Stimulated activated CD4-positive, alpha-beta T cell treated with anti-CD3 and anti-CD28 coated beads, Interleukin-4, amount 100 ng/mL, for 1 hour (primary cell): Measurements from ENCODE around the gene ENO4.
A peak's percentile ranks its signal among the peaks of the same experiment; 100 is the strongest.

ENCODE experiments used
- DNase-seq: peaks from one replicate; pipeline ENCODE4 v3.0.0-alpha.2; 2020

The ENO4 gene

DNA sequence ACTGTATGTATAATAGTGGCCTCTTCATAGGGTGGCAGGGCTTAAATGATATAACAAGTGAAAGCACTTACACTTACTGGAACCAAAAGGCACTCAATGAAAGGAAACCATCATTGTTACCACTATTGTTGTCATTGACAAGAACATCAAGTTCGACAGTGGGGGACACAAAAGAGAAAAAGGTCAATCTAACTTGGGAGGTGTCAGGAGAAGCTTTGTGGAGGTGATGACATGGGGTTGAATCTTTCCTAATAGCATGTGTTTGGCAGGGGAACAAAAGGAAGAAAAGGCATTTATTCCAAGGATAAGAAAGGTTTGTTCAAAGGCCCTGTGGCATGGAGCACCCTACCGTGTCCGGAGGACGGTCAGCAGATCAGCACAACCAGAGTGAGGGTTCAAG lies 18.2 kb upstream of the ENO4 start:
- no peak for DNase-seq

DNA sequence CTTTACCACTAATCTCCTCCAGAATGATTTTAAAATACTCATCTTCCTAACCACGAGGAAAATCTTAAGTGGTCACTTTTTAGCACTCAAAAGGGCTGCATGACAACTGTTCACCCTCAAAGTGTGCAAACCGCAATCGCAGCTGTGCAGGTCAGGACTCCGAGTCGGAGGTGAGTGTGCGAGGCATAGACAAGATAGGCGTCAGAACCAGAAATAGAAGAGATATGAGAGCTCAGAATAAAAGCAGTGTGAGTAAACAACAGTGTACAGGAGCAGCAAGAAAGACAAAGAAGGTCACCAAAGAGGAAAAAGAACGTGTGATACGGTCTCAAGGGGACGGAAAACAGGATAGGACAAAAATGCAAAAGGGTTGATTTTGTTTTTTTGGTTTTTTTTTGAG lies 17.5 kb upstream of the ENO4 start:
- no peak for DNase-seq

DNA sequence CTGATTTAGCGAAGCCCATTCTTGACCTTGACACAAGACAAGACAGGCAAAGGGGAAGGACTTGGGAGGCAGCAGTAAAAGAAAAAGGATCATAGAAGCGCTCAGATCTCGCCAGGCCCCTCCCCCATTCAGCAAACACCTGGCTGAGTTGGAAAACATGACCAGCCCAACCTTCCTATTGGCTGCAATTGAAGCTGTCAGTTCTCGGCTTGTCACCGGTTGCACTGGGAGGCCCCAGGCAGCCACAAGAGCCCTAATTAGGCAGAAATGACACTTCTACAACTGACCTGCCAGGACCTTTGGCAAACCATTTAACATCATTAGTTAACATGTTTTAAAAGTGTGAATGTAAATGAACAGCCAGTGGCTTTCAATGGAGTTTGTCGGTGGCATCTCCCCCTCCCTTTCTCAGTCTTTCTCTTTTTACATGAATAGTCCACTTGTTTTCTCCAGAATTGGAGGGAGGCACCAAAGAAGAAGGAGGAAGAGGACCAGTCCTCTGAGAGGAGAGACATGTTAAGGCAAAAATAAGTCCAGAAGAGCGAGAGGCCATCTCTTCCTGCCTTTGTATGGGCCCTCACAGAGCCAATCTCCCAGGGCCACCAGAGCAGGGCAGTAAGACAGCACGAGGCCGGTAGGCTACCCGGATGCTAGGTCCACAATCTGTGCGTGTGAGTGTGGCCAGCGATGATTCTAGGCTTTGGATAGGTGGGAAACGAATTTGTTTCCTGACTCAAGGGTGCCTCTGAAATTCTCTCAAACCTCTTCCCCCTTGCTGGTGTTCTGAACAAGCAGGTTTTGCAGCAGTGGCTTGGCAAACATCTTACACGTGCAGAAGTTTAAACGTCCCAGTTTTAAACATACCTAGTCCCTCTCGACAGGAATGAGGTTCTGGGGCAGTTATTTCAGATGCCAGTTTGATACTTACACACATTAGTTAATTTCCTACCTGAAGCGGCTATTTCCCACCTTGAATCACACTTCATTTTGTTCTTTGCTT lies 15.0 kb upstream of the ENO4 start:
- no peak for DNase-seq

GRCh38 chr10:116835658-116836057 lies 13.6 kb upstream of the ENO4 start:
- DNase-seq: no peak

- DNase-seq: no peak
These were observed 13.2 kb upstream of the ENO4 start for GRCh38 chr10:116836083-116836482.

DNA sequence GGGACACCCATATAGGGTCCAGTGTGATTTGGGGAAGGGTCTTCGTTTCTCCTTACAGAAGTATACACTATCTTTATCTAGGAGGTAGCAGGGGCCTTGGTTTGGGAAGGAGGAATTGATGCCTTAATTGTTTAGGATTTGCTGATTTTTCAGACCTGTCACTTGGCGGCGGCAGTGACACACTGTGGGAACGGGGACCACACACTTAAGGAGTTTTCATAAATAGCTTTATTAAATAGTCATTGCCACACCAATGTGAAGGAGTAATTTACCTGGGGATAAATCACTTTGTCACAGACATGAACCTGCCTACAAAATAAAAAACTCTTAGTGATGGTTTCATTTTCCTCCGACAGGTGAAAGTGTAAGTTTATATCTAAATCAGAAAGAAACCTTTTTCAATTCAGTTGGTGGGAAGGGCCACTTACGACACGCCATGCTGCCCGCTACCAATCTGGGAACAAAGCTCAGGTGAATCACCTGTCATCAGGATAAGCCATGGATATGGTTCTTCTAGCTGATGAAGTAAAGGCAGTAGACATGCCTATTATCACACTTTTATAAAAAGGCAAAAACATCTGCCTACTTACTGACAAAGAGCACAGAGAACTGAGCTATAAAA lies 12.3 kb upstream of the ENO4 start:
- no peak for DNase-seq

GRCh38 chr10:116838143-116838725 lies 11.1 kb upstream of the ENO4 start:
- no peak for DNase-seq

GRCh38 chr10:116840389-116841075 lies 8.8 kb upstream of the ENO4 start:
- DNase-seq: no peak

GRCh38 chr10:116845823-116846222 lies 3.5 kb upstream of the ENO4 start:
- no peak for DNase-seq

GRCh38 chr10:116848032-116848943 lies 1.0 kb upstream of the ENO4 start:
- peak; percentile 26 for DNase-seq

DNA sequence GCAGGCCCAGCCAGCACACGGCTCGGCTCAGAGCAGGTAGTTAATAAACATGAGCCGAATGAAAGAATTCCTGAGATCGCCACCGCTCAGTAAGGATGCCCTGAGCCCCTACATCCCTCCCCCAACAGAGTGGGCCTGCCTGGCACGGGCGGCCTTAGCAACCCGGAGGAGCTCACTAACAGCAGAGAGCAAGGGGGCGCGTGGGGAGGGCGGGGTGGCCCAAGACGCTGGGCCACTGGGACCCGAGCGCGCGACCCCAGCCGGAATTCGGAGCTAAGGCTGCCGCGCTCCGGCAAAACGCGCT lies 403 bp upstream of the ENO4 start:
- no peak for DNase-seq

GRCh38 chr10:116850058-116850611 lies 836 bp downstream of the ENO4 start:
- DNase-seq: no peak

DNA sequence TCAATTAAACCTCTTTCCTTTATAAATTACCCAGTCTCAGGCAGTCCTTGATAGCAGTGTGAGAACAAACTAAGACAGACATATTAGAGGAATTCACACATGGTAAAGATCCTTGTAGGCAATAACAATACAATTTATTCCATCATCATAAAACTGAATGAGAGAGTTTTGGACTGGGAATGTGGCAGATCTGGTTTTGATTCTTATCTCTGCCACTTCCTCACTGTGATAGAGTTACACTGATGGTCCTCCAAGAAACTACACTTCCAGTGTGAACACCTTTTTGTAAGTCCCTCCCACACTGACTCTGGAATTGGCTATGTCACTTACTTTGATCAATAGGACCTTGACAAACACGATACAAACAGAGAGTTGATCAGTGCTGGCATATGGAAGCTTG lies 2.9 kb downstream of the ENO4 start:
- no peak for DNase-seq

GRCh38 chr10:116853287-116853686 lies 4.0 kb downstream of the ENO4 start:
- DNase-seq: no peak

- DNase-seq: no peak
These were observed 4.4 kb downstream of the ENO4 start for GRCh38 chr10:116853701-116854100.

DNA sequence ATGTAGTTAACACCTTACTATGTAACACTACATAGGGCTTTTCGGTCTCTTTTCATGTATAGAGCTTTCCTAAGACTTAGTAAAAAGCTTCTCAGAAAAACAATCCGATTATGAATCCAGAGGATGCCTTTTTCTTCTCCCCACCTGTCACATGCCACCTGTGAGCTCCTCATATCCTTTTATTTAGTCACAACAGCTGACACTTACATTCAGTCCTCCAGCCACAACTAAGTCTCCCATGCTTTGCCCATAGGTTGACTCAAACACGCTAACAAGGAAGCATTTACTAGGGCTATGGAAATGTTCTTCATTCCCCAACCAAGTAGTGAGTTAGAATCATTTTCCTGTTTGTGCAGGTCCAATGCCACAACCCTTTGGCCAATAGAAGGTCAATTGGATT lies 7.9 kb downstream of the ENO4 start:
- no peak for DNase-seq

DNA sequence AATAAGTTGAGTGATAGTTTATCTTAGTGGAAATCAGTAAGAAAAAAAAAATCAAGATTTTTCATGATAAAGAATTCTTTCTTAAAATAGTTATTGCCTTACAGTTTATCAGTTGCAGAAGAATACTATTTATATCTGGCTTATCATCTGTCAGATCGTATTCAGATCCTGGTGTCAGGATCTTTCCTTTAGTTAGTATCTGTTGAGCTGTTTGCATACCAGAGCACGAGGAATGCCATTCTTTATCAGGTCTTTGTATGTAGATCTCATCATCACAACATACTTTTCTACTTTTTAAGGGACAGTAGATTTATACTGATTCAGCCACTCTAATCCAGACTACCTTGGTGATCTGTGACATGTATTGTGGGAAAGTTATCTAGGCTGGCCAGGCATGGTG lies 12.5 kb downstream of the ENO4 start:
- DNase-seq: no peak

DNA sequence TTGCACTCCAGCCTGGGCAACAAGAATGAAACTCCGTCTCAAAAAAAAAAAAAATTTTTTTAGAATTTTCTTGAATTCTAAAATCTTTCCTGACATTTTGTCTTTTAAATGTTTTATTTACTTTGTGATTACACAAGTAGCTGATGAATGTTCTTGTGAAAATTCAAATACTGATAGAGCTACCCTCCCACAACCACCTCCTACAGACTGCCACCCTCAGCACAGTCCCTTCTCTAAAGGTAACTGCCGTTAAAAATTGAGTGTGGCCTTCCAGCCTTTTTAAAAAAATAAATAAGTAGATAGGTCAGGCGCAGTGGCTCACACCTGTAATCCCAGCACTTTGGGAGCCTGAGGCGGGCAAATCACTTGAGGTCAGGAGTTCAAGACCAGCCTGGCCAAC lies 15.1 kb downstream of the ENO4 start:
- no peak for DNase-seq

GRCh38 chr10:116866066-116866465 lies 16.8 kb downstream of the ENO4 start:
- no peak for DNase-seq

GRCh38 chr10:116866987-116867595 lies 17.8 kb downstream of the ENO4 start:
- no peak for DNase-seq

DNA sequence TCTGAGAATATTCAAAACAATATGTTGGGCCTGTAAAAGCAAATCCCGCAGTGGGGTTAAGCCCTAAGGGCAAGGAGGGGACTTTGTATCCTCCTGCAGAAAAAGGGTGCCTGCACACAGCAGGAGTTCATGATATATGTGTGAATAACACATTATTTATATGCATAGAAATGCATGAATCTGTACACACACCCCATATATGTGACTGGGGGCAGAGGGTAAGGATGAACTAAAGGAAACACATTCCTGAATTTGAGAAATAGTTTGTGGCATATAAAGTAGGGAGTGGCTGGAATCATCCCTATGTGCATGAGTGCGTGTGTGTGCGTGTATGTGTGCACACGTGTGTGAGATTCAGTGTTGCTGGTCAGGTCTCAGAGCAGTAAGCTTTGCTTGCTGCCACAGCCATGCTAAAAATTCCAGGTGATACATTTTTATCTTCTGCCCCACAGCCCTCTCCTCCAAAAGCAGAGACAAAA lies 18.9 kb downstream of the ENO4 start:
- no peak for DNase-seq

- DNase-seq: no peak
These were observed 19.4 kb downstream of the ENO4 start for GRCh38 chr10:116868722-116869121.
